GM23338 (cell line): ENCODE results near the gene FKBP1B. TPM values are rescaled to one million over a fixed set of nuclear protein-coding genes. Genes with fewer than 3 reads are reported as not detected.
A peak's percentile ranks its signal among the peaks of the same experiment; 100 is the strongest.

Experiments
- ATAC-seq: fragments of 200-7000 bp; cut with Tn5 transposase; 3 replicates; pipeline ENCODE4 v1.9.1; 2020
- DNase-seq: peaks from one replicate; pipeline ENCODE4 v3.0.0-alpha.2; 2015; ENCODE audit warnings: low spot score
- H2AFZ ChIP-seq: fragments of 200-600 bp; sonication (generic); 2 replicates; pipeline ENCODE4 v1.8.0; 2016; ENCODE audit warnings: antibody characterized with exemption, mild to moderate bottlenecking, moderate library complexity
- H3F3A ChIP-seq: fragments of 200-600 bp; sonication (generic); replicated peaks from 2 replicates; pipeline ENCODE4 v1.8.0; 2017; ENCODE audit warnings: antibody characterized with exemption, mixed run types, low read depth
- H3K27ac ChIP-seq: fragments of 200-600 bp; sonication (generic); 2 replicates; pipeline ENCODE4 v1.6.1; 2016; ENCODE audit warnings: low read depth
- H3K27me3 ChIP-seq: fragments of 200-600 bp; sonication (generic); 2 replicates; pipeline ENCODE4 v1.8.0; 2016; ENCODE audit warnings: mild to moderate bottlenecking, mixed run types, moderate library complexity; ENCODE audit not compliant: insufficient read depth
- H3K36me3 ChIP-seq: fragments of 200-600 bp; sonication (generic); 2 replicates; pipeline ENCODE4 v1.8.0; 2016; ENCODE audit warnings: mild to moderate bottlenecking; ENCODE audit not compliant: insufficient read depth
- H3K4me1 ChIP-seq: fragments of 200-600 bp; sonication (generic); 2 replicates; pipeline ENCODE4 v1.8.0; 2016; ENCODE audit warnings: mild to moderate bottlenecking, moderate library complexity; ENCODE audit not compliant: insufficient read depth
- H3K4me2 ChIP-seq: fragments of 200-600 bp; sonication (generic); 2 replicates; pipeline ENCODE4 v1.7.1; 2017; ENCODE audit warnings: mixed run types
- H3K4me3 ChIP-seq: fragments of 200-600 bp; sonication (generic); 2 replicates; pipeline ENCODE4 v1.6.1; 2016; ENCODE audit warnings: mixed run types
- H3K79me2 ChIP-seq: fragments of 200-600 bp; sonication (generic); replicated peaks from 2 replicates; pipeline ENCODE4 v1.8.0; 2017; ENCODE audit warnings: mild to moderate bottlenecking; ENCODE audit not compliant: insufficient read depth
- H3K9me2 ChIP-seq: fragments of 200-600 bp; sonication (generic); 2 replicates; pipeline ENCODE4 v1.8.0; 2017; ENCODE audit not compliant: insufficient read depth
- H4K20me1 ChIP-seq: fragments of 200-600 bp; sonication (generic); replicated peaks from 2 replicates; pipeline ENCODE4 v1.8.0; 2017; ENCODE audit warnings: mild to moderate bottlenecking; ENCODE audit not compliant: insufficient read depth
- H3K27ac Mint-ChIP-seq: 2 replicates; pipeline ENCODE4 v1.8.0; 2020; ENCODE audit warnings: inconsistent platforms, mild to moderate bottlenecking, moderate library complexity, mixed read lengths
- H3K27me3 Mint-ChIP-seq: 3 replicates; pipeline ENCODE4 v1.8.0; 2022; ENCODE audit warnings: low read depth, mild to moderate bottlenecking, moderate library complexity, mixed read lengths, inconsistent platforms; ENCODE audit not compliant: insufficient read depth, poor library complexity
- H3K36me3 Mint-ChIP-seq: 3 replicates; pipeline ENCODE4 v1.8.0; 2021; ENCODE audit warnings: low read depth, mild to moderate bottlenecking, inconsistent platforms, moderate library complexity, mixed read lengths
- H3K4me1 Mint-ChIP-seq: 3 replicates; pipeline ENCODE4 v1.8.0; 2020; ENCODE audit warnings: mild to moderate bottlenecking, inconsistent platforms, mixed read lengths
- H3K4me3 Mint-ChIP-seq: 3 replicates; pipeline ENCODE4 v1.8.0; 2021; ENCODE audit warnings: moderate library complexity, mild to moderate bottlenecking, inconsistent platforms, mixed read lengths
- H3K9me3 Mint-ChIP-seq: 3 replicates; pipeline ENCODE4 v1.8.0; 2020; ENCODE audit warnings: moderate library complexity, mild to moderate bottlenecking, inconsistent platforms, mixed read lengths
- CREB1 ChIP-seq: fragments of 250-450 bp; sonication (Bioruptor Pico); IDR thresholded peaks from 2 replicates; pipeline ENCODE4 v1.5.0; 2020; ENCODE audit warnings: low read depth, mild to moderate bottlenecking, moderate library complexity
- CTCF ChIP-seq, 2 experiments: fragments of 200-600 bp in 1 of 2; sonication (generic) in 1 of 2; conservative IDR thresholded peaks; 2 replicates each; pipeline versions ENCODE4 v1.5.1 to v1.6.1; 2016 to 2017; ENCODE audit warnings: antibody characterized with exemption in 2 of 2, low read depth in 2 of 2, mild to moderate bottlenecking in 2 of 2, moderate library complexity in 1 of 2
- ETS1 ChIP-seq: IDR thresholded peaks from 2 replicates; pipeline ENCODE4 v1.6.1; 2016; ENCODE audit warnings: antibody characterized with exemption
- EZH2 ChIP-seq: fragments of 200-600 bp; sonication (generic); IDR thresholded peaks from one replicate; pipeline ENCODE4 v1.8.0; 2017; ENCODE audit warnings: antibody characterized with exemption, mild to moderate bottlenecking, low read depth; ENCODE audit not compliant: unreplicated experiment
- JUNB ChIP-seq: IDR thresholded peaks from one replicate; pipeline ENCODE4 v1.6.1; 2016; ENCODE audit warnings: antibody characterized with exemption; ENCODE audit not compliant: unreplicated experiment
- NANOG ChIP-seq: IDR thresholded peaks from 2 replicates; pipeline ENCODE4 v1.6.1; 2016; ENCODE audit warnings: antibody characterized with exemption, borderline replicate concordance
- POLR2AphosphoS5 ChIP-seq: IDR thresholded peaks from 2 replicates; pipeline ENCODE4 v1.6.1; 2016; ENCODE audit warnings: antibody characterized with exemption, low read depth
- REST ChIP-seq: IDR thresholded peaks from one replicate; pipeline ENCODE4 v1.6.1; 2018; ENCODE audit warnings: antibody characterized with exemption; ENCODE audit not compliant: unreplicated experiment
- STAT1 ChIP-seq: IDR thresholded peaks from one replicate; pipeline ENCODE4 v1.6.1; 2016; ENCODE audit warnings: antibody characterized with exemption; ENCODE audit not compliant: unreplicated experiment
- ZNF114 ChIP-seq: fragments of 250-450 bp; sonication (Bioruptor Pico); IDR thresholded peaks from 2 replicates; pipeline ENCODE4 v1.5.0; 2020; ENCODE audit warnings: mild to moderate bottlenecking, moderate library complexity
- polyA plus RNA-seq: library from polyadenylated mRNA; unstranded; fragments of >200 nt; fragmentation: Nextera tagmentation; extraction: Ambion mirVana; gene quantifications from 2 replicates; pipeline ENCODE4 v1.2.1, GENCODE V29; 2016
- total RNA-seq: library from RNA; depleted of rRNA; stranded (reverse); fragments of >200 nt; shearing (Covaris generic); gene quantifications from 2 replicates; pipeline ENCODE4 v1.2.3, GENCODE V29; 2014

Gene FKBP1B
- total and polyA plus RNA-seq, 2 experiments from 2014 or later = 48.2 to 77.1 TPM

GRCh38 chr2:24020244-24020643, 29.3 kb upstream of the FKBP1B start (continued):
- TF ChIP-seq CTCF (conservative IDR thresholded peaks at IDR 0.05; ENCODE audit: low read depth in 2 of 2) = no peak
- TF ChIP-seq POLR2AphosphoS5 = no peak
- no peak for TF ChIP-seq CREB1 (CRISPR knock-in tag)
- no peak for TF ChIP-seq STAT1
- TF ChIP-seq ETS1 = no peak
- no peak for TF ChIP-seq EZH2
- no peak for TF ChIP-seq JUNB

GRCh38 chr2:24021122-24021998, 28.2 kb upstream of the FKBP1B start:
- Mint-ChIP-seq H3K4me3 (no peak overlapping the region), H3K27ac (peak overlapping the region; percentile 71), H3K4me1 (peaks cover 50% of the 10 kb centered on the region), H3K27me3 (peaks cover 22% of the 10 kb centered on the region), H3K36me3 (peaks cover 39% of the 10 kb centered on the region), H3K9me3 (peaks cover 3% of the 10 kb centered on the region; the same call in 2 of the 3 replicates)
- no peak overlapping the region for H3K4me2 ChIP-seq
- 0 out of 2 replicates have a peak, but pooled peaks cover 5% of the 10 kb centered on the region for H3K79me2 ChIP-seq
- H3K36me3 ChIP-seq = no peaks in the 10 kb centered on the region
- no peak overlapping the region for H3K4me3 ChIP-seq
- ATAC-seq = peak; percentile 86
- 0 out of 2 replicates have a peak overlapping the region, but pooled peaks have one; percentile 26 for H3K27ac ChIP-seq
- peak; percentile 87 for DNase-seq
- H2AFZ ChIP-seq = no peak overlapping the region
- peaks cover 30% of the 10 kb centered on the region for H3K4me1 ChIP-seq
- H4K20me1 ChIP-seq = no peaks in the 10 kb centered on the region
- no peaks in the 10 kb centered on the region for H3K27me3 ChIP-seq
- no peaks in the 10 kb centered on the region for H3K9me2 ChIP-seq
- H3F3A ChIP-seq = no peaks in the 10 kb centered on the region
- TF ChIP-seq POLR2AphosphoS5 = no peak
- TF ChIP-seq JUNB = no peak
- no peak for TF ChIP-seq ZNF114 (CRISPR knock-in tag)
- no peak for TF ChIP-seq REST
- TF ChIP-seq CREB1 (CRISPR knock-in tag) = no peak
- peak; percentile 66 to 98 for TF ChIP-seq CTCF (conservative IDR thresholded peaks at IDR 0.05; ENCODE audit: low read depth in 2 of 2)
- TF ChIP-seq ETS1 = no peak
- TF ChIP-seq NANOG = no peak
